LoVo (cell line): ENCODE measurements around the gene LRRC74B.
"Not testable (repeated sequence)": the region's sequence is repeated elsewhere in the genome, so short reads cannot be mapped to it uniquely, and the experiment has no call there.

Experiments used
- DNase-seq: peaks from one replicate; pipeline ENCODE4 v3.0.0-alpha.2; 2016; ENCODE audit warnings: low spot score

The LRRC74B gene

DNA sequence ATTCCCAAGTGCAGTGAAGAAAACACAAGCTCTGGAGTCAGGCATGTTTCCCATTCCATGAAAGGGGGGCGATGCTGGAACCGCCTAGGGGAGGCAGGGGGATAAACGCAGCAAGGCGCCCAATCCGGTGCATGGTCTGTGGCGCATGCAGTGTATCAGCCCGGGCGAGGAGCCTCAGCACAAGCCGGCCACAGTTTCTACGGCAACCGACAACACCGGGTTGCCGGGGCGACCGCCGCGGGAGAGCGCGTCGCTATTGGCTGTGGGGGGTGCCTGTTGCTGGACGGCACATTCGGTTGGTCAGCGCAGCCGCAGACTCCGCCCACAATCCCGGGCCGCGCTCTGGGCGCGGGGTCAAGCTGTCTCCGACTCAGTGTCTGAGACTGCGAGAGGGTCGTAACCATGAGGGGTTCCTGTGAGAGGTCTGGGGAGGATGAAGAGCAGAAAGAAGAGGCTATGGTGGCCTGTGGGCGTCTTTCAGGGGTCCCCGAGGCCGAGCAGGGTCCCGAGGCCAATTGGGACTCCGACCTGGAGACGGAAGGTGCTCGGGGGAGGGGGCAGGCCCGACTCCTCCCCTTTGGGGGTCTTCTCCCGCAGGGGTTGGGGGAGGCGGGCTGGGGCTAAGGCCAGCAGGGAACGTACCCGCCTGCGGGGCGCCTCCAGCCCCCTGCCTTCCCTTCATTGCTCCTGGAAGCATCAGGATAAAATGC lies at the start of gene LRRC74B:
Gene LRRC74B (plus strand): TSS at position 362 of the 710 bp plus-strand sequence. CDS start 41 bp downstream, at position 403.
- peak; percentile 71 for DNase-seq

DNA sequence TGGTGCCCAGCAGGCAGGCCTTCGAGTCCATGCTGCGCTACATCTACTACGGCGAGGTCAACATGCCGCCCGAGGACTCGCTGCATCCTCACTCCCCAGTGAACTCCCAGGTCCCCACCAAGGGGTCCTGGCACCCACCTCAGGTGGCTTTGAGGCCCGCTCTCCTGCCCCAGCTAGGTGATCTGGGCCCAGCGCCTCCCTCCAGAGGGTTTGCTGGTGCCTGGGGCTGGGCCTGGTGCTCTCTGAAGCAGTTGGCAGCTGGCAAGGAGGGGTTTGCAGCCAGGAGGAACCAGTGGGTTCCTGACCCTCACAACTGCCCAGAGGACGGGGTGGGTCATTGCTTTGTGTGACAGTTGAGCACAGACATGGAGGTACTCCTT lies 49.7 kb upstream of the LRRC74B start:
- no peak for DNase-seq

DNA sequence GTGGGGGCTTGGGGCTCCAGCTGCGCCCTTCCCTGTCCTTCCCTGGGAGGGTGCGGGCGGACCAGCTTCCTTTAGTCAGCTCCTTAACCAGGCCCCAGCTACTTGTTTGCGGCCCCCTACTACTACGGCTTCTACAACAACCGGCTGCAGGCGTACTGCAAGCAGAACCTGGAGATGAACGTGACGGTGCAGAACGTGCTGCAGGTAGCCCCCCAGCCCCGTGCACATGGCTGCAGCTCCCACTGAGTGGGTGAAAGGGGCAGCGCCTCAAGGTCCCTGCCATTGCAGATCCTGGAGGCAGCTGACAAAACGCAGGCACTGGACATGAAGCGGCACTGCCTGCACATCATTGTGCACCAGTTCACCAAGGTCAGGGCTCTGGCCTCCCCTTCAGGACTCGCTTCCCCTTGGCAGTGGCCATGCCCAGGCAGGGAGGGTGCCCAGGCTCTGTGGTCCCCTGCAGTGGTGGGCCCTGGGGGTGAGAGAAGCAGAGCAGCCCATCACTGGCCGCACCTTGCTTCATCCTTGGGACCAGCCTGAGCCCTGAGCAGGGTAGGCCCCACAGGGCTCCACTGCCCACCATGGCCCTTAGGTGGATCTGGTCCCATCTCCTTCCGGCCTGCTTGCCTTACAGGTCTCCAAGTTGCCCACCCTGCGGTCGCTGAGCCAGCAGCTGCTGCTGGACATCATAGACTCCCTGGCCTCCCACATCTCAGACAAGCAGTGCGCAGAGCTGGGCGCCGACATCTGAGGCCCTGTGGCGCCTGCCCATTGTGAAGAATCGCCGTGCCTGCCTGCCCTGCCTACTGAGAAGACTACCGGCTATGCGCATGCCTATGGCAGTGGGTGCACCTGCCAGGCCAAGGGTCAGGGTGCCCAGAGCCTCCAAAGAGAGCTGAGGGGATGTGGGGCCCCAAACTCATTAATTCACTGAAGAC lies 48.9 kb upstream of the LRRC74B start:
- no peak for DNase-seq

DNA sequence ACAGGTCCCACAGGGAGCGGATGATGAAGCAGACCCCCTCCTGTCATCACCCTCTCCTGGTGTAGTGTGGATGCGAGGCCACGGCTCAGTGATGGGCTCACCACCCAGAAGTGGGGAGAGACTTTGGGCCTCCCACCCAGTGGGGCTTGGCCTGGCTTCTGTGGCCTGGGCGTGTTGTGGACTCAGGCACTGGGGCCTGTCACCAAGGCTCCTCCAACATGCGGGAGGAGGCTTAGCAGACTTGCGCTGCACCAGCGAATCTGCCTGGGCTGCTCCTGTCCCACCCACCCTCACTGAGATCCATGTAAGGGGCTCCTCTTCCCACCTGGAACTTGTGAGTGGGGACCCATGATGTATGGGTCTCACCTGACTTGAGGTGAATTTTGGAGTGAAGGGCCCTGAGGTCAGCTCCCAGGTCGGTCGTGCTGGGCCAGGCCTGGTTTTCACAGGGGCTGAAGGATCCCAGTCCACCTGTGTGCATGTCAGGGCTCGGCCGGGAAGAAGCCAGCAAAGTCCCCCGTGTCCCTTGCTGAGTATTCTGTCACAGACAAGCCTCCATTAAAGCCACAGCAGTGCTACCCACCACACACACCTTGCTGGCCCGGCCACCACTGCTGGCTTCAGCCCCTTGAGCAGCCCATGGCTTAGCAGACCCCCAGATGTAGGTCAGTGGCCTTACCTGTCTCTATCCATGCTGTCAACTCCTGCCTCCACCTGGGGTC lies 48.0 kb upstream of the LRRC74B start:
- DNase-seq: no peak

- no peak for DNase-seq
These were observed 47.1 kb upstream of the LRRC74B start for GRCh38 chr22:20998411-20999336.

- no peak for DNase-seq
These were observed 46.2 kb upstream of the LRRC74B start for GRCh38 chr22:20999350-21000206.

GRCh38 chr22:21000207-21000986 lies 45.3 kb upstream of the LRRC74B start:
- no peak for DNase-seq

- DNase-seq: no peak
These were observed 44.7 kb upstream of the LRRC74B start for GRCh38 chr22:21000987-21001600.

GRCh38 chr22:21001601-21002325 lies 44.0 kb upstream of the LRRC74B start, which contains the start of gene THAP7:
Gene THAP7, minus strand, starts transcription at chr22:21002118. Its CDS starts 207 bp downstream, at chr22:21001911.
- DNase-seq: peak; percentile 96

GRCh38 chr22:21003782-21004181 lies 42.0 kb upstream of the LRRC74B start:
- no peak for DNase-seq

DNA sequence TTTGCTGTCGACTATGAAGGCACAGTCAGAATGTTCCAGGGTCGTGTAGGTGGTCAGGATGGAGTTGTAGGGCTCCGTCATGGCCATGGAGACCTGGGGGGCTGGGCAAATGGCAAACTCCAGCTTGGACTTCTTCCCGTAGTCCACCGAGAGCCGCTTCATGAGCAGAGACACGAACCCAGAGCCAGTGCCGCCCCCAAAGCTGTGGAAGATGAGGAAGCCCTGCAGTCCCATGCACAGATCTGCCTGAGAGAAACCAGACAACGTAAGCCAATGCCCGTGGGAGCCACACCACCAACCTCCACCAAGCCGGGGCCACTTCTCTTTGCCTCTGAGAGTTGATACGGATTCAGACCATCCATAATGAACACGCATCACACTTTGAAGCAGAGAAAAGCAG lies 36.5 kb upstream of the LRRC74B start:
- DNase-seq: not testable (repeated sequence)

- DNase-seq: peak; percentile 25
These were observed 35.9 kb upstream of the LRRC74B start for GRCh38 chr22:21009638-21010425.

DNA sequence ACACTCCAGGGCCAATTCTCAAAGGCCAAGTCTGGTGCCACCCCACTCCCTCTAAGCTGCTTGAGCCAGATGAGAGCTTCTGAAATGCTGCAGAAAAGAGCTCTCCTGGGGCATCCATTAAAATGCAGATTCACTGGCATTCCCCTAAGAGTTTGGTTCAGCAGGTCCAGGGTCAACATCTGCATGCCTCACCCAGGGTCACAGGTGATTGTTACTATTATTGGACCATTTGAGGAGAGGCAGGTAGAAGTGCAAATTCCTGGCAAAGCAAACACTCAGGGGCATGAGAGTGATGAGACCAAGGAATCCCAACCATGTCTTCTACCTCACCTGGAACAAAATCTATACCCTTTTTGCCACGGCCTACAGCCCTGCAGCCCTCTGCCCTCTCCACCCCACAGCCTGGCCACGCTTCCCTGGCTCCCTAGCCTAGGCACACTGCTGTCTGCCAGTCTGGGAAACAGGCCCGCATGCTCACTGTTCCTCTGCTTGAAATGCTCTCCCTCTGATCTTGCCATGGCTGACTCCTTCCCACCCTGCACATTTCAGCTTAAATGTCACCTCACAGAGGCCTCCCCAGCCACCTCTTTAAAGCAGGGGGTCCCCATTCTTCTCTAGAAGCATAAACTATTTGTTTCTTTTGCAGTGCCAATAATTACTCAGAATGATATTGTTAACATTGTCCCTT lies 35.2 kb upstream of the LRRC74B start:
- DNase-seq: no peak

DNA sequence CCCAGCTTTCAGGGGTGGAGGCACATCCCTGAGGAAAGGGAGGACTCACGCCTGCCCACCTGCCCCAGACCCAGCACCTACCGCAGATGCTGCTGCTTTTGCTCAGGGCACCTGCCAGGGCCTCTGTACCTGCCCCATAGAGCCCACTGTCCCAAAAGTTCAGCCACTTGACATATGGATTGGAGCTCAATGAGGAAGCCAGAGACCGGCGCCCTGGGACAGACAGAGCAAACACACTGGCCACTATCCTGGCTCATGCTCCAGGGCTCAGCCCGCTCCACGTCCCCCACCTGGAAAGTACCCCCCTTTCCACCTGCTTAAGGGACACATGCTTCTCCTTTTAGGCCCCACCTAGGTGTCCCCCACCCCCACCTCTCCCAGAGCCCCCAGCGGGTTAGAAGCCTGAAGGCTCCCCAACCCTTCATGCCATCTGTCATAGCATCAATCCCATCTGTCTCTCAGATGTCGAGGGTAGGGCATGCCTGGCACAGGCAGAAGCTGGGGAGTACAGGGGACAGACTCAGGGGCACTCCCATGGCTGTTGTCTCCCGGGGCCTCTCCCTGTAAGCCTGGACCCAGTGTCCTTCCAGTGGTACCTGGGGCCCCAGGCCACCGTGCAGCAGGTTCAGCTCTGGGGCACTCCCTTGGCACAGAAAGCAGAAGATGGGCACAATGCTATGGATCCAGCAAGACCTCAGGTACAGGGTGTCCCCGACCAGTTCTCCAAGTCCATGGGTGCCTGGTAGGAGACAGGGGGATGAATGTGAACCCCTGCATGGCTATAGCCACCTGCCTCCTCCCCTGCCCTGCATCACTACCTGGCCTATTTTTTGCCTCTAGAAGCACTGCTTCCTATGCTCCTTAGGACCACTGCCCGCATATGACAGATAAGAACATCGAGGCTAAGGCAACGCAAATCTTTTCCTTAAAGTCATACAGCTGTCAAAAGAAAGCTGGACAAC lies 33.0 kb upstream of the LRRC74B start:
- DNase-seq: no peak

DNA sequence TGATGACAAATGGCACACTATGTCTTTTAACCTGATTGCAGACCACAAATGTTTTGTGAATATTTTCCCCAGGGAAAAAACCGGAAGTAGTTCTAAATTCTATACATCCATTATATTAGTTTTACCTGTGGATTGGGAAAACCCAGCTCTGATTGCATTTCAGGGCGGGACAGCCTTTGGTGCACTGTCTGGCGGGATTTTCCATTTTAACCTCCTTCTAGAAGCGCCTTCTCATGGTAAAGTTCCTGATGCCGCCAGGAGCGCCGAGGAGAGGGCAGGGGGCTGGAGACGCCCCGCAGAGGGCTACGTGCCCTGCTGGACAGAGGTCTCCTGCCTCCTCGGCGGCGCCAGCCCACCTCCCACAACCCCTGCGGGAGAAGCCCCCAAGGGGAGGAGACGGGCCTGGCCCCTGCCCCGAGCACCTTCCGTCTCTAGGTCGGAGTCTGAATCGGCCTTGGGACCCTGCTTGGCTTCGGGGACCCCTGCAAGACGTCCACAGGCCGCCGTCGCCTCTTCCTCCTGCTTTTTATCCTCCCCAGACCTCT lies 32.0 kb upstream of the LRRC74B start:
- DNase-seq: no peak
